RWPE1 (cell line): Measurements from ENCODE around the gene DDX53.
A peak's percentile ranks its signal among the peaks of the same experiment; 100 is the strongest.

Experiments
- CTCF ChIA-PET: fragments of 350-600 bp; sonication (Branson Sonifier 250); formaldehyde crosslinking; extraction: SDS; loops from one replicate; lab custom pipeline; 2021; lab: Yijun Ruan, JAX
- POLR2A ChIA-PET: fragments of 400-600 bp; formaldehyde crosslinking; extraction: SDS; loops from one replicate; lab custom pipeline; 2020; ENCODE audit warnings: antibody characterized with exemption; ENCODE audit not compliant: low non-redundant PET; lab: Yijun Ruan, JAX
- DNase-seq: peaks from one replicate; pipeline ENCODE4 v3.0.0; 2012; ENCODE audit warnings: low spot score
- H3K27ac ChIP-seq: fragments of 450-650 bp; 2 replicates; pipeline ENCODE4 v1.5.1; 2017
- TF ChIP-seq, protein P1 (sequence below): fragments of 450-650 bp; conservative IDR thresholded peaks from 2 replicates; pipeline ENCODE4 v1.5.1; 2017; ENCODE audit warnings: low read depth, mild to moderate bottlenecking

DDX53 gene

DNA sequence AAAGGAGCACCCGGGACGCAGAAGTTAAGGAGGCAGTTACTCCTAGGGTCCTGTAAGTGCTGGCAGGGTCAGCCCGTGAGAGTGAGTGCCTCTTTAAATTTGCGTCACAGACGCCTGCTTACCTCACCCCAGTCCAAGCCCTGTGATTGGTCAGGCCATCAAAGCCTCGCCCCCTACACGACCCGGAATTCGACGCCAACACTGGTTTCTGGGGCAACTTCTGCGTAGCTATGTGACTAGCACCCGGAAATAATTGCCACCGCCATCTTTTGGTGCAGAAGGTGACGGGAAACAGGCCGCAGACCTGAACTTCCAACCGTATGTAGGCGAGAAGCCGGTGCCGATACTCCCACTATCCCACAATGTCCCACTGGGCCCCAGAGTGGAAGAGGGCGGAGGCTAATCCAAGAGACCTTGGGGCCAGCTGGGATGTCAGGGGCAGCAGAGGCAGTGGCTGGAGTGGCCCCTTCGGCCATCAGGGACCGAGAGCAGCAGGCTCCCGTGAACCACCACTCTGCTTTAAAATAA, at the start of gene DDX53:
Gene DDX53 (plus strand): TSS at position 265 of the 528 bp plus-strand sequence. CDS start 98 bp downstream, at position 363.
- CTCF ChIA-PET = no interaction called here
- POLR2A ChIA-PET = no interaction called here

DNA sequence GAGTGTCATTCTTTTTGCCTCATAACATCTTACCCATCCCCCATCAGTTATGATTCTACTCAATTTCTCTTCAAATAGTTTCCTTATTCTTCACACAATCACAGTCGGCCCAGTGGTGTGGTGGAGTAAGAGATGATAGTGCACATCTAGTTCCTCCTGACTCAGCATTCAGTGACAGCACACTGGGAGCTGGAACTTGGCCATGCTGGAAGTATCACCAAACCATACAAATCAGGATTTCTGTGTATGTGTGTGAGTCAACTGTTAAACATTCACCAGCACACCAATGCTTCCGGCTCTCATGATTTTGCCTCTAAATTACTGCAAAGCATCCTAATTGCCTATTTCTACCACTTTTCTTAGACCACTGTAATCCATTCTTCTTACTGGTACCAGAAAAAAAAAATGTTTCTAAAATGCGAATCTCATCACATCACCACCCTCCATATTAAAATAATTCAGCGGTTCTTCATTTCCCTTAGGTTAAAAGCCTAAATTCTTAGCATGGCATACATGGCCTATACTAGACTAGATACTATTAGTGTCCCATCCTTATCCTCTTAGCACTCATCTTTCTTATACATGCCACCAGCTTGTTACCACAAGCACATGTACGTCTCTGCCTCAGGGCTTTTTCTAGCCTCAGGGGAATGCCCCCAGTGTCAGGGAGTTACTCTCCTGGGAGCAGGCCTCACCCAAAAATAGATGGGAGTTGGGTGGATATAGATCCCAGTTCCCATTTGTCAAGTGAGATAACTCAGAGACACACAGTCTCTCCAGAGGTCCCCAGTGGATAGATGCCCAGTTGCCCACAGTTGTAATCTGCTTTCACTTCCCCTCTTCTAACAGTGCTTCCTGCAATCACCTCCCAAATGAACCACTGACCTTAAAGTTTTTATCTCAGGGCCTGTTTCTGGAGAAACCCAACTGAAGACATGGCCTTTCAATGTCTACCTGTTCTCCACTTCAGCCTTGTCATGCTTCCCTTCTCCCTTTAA, 49.2 kb upstream of the DDX53 start:
- ChIA-PET POLR2A (no interaction called here), CTCF (interaction anchor here (0.7 kb wide), 1 partner anchor 129 kb away, joined by 3 read pairs; no protein-coding TSS in a partner anchor)
- no peak overlapping the region for H3K27ac ChIP-seq
- TF ChIP-seq, protein P1, sequence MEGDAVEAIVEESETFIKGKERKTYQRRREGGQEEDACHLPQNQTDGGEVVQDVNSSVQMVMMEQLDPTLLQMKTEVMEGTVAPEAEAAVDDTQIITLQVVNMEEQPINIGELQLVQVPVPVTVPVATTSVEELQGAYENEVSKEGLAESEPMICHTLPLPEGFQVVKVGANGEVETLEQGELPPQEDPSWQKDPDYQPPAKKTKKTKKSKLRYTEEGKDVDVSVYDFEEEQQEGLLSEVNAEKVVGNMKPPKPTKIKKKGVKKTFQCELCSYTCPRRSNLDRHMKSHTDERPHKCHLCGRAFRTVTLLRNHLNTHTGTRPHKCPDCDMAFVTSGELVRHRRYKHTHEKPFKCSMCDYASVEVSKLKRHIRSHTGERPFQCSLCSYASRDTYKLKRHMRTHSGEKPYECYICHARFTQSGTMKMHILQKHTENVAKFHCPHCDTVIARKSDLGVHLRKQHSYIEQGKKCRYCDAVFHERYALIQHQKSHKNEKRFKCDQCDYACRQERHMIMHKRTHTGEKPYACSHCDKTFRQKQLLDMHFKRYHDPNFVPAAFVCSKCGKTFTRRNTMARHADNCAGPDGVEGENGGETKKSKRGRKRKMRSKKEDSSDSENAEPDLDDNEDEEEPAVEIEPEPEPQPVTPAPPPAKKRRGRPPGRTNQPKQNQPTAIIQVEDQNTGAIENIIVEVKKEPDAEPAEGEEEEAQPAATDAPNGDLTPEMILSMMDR = no peak
- DNase-seq = peak; percentile 46

More for the DNA sequence above, at the start of gene DDX53:
- TF ChIP-seq, protein P1 = no peak
- H3K27ac ChIP-seq = no peak within 1 kb of the TSS
- no peak for DNase-seq

DNA sequence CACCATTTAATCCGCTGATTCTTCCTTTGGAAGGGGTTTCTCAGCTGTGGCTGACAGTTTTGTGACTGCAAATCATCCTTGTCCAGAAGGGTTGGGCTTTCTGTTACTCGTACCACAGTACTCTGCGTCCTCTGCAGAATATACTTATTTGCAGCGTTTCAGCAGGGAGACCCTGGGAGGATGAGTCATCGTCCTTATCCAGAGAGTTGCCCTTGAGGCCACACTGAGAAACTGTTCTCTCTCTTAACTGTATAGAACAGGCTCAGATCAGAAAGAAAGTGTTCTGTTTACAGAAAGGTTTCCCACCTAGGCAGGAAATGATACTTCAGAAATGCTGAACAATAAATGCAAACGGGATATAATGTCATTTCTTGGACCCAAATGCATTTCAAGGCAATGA, 47.8 kb upstream of the DDX53 start:
- TF ChIP-seq, protein P1 = no peak
- no peak for DNase-seq
- no peak overlapping the region for H3K27ac ChIP-seq
- ChIA-PET CTCF (no interaction called here), POLR2A (no interaction called here)

GRCh38 chrX:22958250-22958649, 41.5 kb upstream of the DDX53 start:
- no peak for DNase-seq
- CTCF ChIA-PET = no interaction called here
- TF ChIP-seq, protein P1 = no peak
- no peak overlapping the region for H3K27ac ChIP-seq
- POLR2A ChIA-PET = no interaction called here

GRCh38 chrX:22959204-22959920, 40.4 kb upstream of the DDX53 start:
- no peak overlapping the region for H3K27ac ChIP-seq
- POLR2A ChIA-PET = no interaction called here
- CTCF ChIA-PET = no interaction called here
- TF ChIP-seq, protein P1 = no peak
- no peak for DNase-seq

GRCh38 chrX:22963196-22963595, 36.6 kb upstream of the DDX53 start:
- ChIA-PET CTCF (interaction anchor here (0.6 kb wide), 1 partner anchor 551 kb away, joined by 3 read pairs; no protein-coding TSS in a partner anchor), POLR2A (no interaction called here)
- TF ChIP-seq, protein P1 = no peak
- no peak for DNase-seq
- H3K27ac ChIP-seq = no peak overlapping the region
